ENCODE data around the gene CSNK2B.

GRCh38 chr6:31626952-31627351 lies 38.9 kb upstream of the CSNK2B start:
- TF ChIP-seq CTCF (optimal IDR thresholded peaks at IDR 0.05 in 1 of 3, IDR thresholded peaks at IDR 0.05 in 1 of 3, conservative IDR thresholded peaks at IDR 0.05 in 1 of 3; ENCODE audit: extremely low read depth in 1 of 3, insufficient read depth in 2 of 3, low read length in 3 of 3) (no peak), EZH2 (IDR thresholded peaks at IDR 0.05; ENCODE audit: low read length) (no peak)

Data from keratinocyte (primary cell).